GM19035 (cell line): ENCODE results near the gene VPS54.

Experiments
- ATAC-seq: cut with Tn5 transposase; IDR thresholded peaks from one replicate; pipeline ENCODE4 v1.9.1; 2021; ENCODE audit not compliant: unreplicated experiment

Gene VPS54

GRCh38 chr2:64019083-64019974, at the start of gene VPS54:
VPS54 (minus strand) TSS chr2:64019428; CDS start chr2:63983999, 35,429 bp downstream.
- ATAC-seq = peak; percentile 63

- no peak for ATAC-seq
Measured at GRCh38 chr2:64067326-64067725, 48.1 kb upstream of the VPS54 start.

GRCh38 chr2:64065516-64065915, 46.3 kb upstream of the VPS54 start:
- ATAC-seq = no peak

- ATAC-seq = no peak
Measured at GRCh38 chr2:64063924-64064331, 44.7 kb upstream of the VPS54 start.

- ATAC-seq = no peak
Measured at GRCh38 chr2:64063454-64063853, 44.2 kb upstream of the VPS54 start.

GRCh38 chr2:64062840-64063239, 43.6 kb upstream of the VPS54 start:
- ATAC-seq = peak; percentile 55

- ATAC-seq = no peak
Measured at GRCh38 chr2:64059270-64059669, 40.0 kb upstream of the VPS54 start.

GRCh38 chr2:64056021-64056420, 36.8 kb upstream of the VPS54 start:
- no peak for ATAC-seq

GRCh38 chr2:64054161-64054915, 35.1 kb upstream of the VPS54 start:
- no peak for ATAC-seq

- ATAC-seq = no peak
Measured at GRCh38 chr2:64052463-64053241, 33.4 kb upstream of the VPS54 start.

- peak; percentile 77 for ATAC-seq
Measured at GRCh38 chr2:64049633-64050220, 30.5 kb upstream of the VPS54 start.

- ATAC-seq = no peak
Measured at GRCh38 chr2:64045938-64046337, 26.7 kb upstream of the VPS54 start.

GRCh38 chr2:64040161-64040560, 20.9 kb upstream of the VPS54 start:
- ATAC-seq = no peak

GRCh38 chr2:64036034-64036705, 16.9 kb upstream of the VPS54 start:
- peak; percentile 96 for ATAC-seq

- no peak for ATAC-seq
Measured at GRCh38 chr2:64035072-64035942, 16.1 kb upstream of the VPS54 start.

GRCh38 chr2:64029116-64029665, 10.0 kb upstream of the VPS54 start:
- ATAC-seq = no peak

GRCh38 chr2:64025741-64026140, 6.5 kb upstream of the VPS54 start:
- no peak for ATAC-seq

- ATAC-seq = no peak
Measured at GRCh38 chr2:64024259-64024949, 5.2 kb upstream of the VPS54 start.
